Measurements from ENCODE around the gene MRPS15. TPM values are rescaled to one million over a fixed set of nuclear protein-coding genes. Genes with fewer than 3 reads are reported as not detected.

Gene MRPS15
- total and polyA plus RNA-seq, 2 of the 13 experiments (the other 11 are each of a cell fraction or from before 2014, with no cell fraction given), result 59.0 to 113 TPM

DNA sequence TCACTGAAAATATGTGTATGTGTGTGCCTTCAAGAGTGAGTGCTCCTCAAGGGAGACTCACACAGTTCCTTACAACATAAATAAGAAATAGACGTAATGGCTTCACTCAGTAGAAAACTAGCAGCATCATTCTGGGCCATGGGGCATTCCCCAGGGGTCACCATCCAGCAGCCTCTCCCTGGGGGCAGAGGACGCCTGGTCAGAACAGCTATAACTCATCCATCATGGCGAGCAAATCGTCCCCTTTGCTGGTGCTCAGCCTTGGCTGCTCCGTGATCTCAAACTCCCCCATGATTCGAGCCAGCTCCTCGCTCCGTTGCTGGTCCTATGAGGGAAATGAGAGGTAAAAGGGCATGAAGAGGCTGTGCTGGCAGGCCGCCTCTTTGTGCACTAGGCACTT lies 46.3 kb downstream of the MRPS15 start:
- H3K79me2 ChIP-seq (ENCODE audit: insufficient read depth, low read length), result no peaks in the 10 kb centered on the region
- POLR2A ChIA-PET, result interaction anchor here (1.7 kb wide), 1 partner anchor 17 kb away, joined by 5 read pairs; no protein-coding TSS in a partner anchor
- 89% methylated on average over 9 of the region's 9 CpGs for WGBS (ENCODE audit: low lambda C conversion rate)

More for the DNA sequence above, 46.3 kb downstream of the MRPS15 start:
- ATAC-seq, result no peak
- no peak for FAIRE-seq
- Histone ChIP-seq H3K4me2 (ENCODE audit: low read depth, low read length) (no peak overlapping the region), H3K27me3 (ENCODE audit: control insufficient read depth in 1 of 2, insufficient read depth in 2 of 2, low read length in 2 of 2) (no peaks in the 10 kb centered on the region), H3K4me3 (replicated peaks in 1 of 3; ENCODE audit: insufficient read depth in 1 of 3, low read depth in 2 of 3, low read length in 3 of 3) (no peak overlapping the region), H3K9ac (ENCODE audit: insufficient read depth, low read depth, low read length) (no peak overlapping the region), H2AFZ (ENCODE audit: low read length) (no peak overlapping the region), H3K9me3 (ENCODE audit: low read length) (no peaks in the 10 kb centered on the region), H3K36me3 (replicated peaks in 1 of 2; ENCODE audit: control insufficient read depth in 1 of 2, insufficient read depth in 2 of 2, low read length in 2 of 2) (no peaks in the 10 kb centered on the region; a peak in 1 of 5 replicates), H4K20me1 (ENCODE audit: insufficient read depth, low read length) (no peaks in the 10 kb centered on the region), H3K27ac (ENCODE audit: extremely low read length, insufficient read depth, low read length) (no peak overlapping the region), H3K4me1 (ENCODE audit: insufficient read depth, low read length) (peaks cover 13% of the 10 kb centered on the region)
- no peak for DNase-seq (ENCODE audit: low spot score)
- in situ Hi-C loops (cut with HindIII; ENCODE audit: extremely low pct_ligation_motif_present, low pct_unique_long_range_greater_than_20kb) (no loop called here), intact Hi-C loops (cut with micrococcal nuclease; ENCODE audit: unreplicated experiment) (no loop called here)
- TF ChIP-seq JUND (CRISPR knock-in tag; IDR thresholded peaks at IDR 0.05) (no peak), PRMT3 (CRISPR knock-in tag; IDR thresholded peaks at IDR 0.05; ENCODE audit: borderline replicate concordance, low read depth) (no peak), SIX4 (CRISPR knock-in tag; IDR thresholded peaks at IDR 0.05) (no peak), ZNF44 (CRISPR knock-in tag; IDR thresholded peaks at IDR 0.05) (no peak), FOXA1 (IDR thresholded peaks at IDR 0.05) (no peak), FOXA1 (CRISPR knock-in tag; IDR thresholded peaks at IDR 0.05) (no peak), ARID2 (CRISPR knock-in tag; IDR thresholded peaks at IDR 0.05; ENCODE audit: borderline replicate concordance) (no peak), SRSF9 (IDR thresholded peaks at IDR 0.05; ENCODE audit: borderline replicate concordance, insufficient read depth, low read depth, low read length, poor library complexity, severe bottlenecking) (no peak), NCOR1 (IDR thresholded peaks at IDR 0.05; ENCODE audit: borderline replicate concordance, low read length) (no peak), ZFP36L1 (CRISPR knock-in tag; IDR thresholded peaks at IDR 0.05) (no peak), ZNF34 (CRISPR knock-in tag; IDR thresholded peaks at IDR 0.05; ENCODE audit: borderline replicate concordance) (no peak)
- TF ChIP-seq, protein P1, sequence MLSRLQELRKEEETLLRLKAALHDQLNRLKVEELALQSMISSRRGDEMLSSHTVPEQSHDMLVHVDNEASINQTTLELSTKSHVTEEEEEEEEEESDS (CRISPR knock-in tag; IDR thresholded peaks at IDR 0.05; ENCODE audit: borderline replicate concordance), result no peak
- TF ChIP-seq, protein P2, sequence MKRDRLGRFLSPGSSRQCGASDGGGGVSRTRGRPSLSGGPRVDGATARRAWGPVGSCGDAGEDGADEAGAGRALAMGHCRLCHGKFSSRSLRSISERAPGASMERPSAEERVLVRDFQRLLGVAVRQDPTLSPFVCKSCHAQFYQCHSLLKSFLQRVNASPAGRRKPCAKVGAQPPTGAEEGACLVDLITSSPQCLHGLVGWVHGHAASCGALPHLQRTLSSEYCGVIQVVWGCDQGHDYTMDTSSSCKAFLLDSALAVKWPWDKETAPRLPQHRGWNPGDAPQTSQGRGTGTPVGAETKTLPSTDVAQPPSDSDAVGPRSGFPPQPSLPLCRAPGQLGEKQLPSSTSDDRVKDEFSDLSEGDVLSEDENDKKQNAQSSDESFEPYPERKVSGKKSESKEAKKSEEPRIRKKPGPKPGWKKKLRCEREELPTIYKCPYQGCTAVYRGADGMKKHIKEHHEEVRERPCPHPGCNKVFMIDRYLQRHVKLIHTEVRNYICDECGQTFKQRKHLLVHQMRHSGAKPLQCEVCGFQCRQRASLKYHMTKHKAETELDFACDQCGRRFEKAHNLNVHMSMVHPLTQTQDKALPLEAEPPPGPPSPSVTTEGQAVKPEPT (CRISPR knock-in tag; IDR thresholded peaks at IDR 0.05; ENCODE audit: low read depth), result no peak
- TF ChIP-seq, protein P3, sequence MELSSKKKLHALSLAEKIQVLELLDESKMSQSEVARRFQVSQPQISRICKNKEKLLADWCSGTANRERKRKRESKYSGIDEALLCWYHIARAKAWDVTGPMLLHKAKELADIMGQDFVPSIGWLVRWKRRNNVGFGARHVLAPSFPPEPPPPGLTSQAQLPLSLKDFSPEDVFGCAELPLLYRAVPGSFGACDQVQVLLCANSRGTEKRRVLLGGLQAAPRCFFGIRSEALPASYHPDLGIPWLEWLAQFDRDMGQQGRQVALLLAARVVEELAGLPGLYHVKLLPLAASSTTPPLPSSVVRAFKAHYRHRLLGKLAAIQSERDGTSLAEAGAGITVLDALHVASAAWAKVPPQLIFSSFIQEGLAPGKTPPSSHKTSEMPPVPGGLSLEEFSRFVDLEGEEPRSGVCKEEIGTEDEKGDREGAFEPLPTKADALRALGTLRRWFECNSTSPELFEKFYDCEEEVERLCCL (CRISPR knock-in tag; IDR thresholded peaks at IDR 0.05; ENCODE audit: borderline replicate concordance), result no peak
- TF ChIP-seq, protein P4, sequence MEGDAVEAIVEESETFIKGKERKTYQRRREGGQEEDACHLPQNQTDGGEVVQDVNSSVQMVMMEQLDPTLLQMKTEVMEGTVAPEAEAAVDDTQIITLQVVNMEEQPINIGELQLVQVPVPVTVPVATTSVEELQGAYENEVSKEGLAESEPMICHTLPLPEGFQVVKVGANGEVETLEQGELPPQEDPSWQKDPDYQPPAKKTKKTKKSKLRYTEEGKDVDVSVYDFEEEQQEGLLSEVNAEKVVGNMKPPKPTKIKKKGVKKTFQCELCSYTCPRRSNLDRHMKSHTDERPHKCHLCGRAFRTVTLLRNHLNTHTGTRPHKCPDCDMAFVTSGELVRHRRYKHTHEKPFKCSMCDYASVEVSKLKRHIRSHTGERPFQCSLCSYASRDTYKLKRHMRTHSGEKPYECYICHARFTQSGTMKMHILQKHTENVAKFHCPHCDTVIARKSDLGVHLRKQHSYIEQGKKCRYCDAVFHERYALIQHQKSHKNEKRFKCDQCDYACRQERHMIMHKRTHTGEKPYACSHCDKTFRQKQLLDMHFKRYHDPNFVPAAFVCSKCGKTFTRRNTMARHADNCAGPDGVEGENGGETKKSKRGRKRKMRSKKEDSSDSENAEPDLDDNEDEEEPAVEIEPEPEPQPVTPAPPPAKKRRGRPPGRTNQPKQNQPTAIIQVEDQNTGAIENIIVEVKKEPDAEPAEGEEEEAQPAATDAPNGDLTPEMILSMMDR (CRISPR knock-in tag; IDR thresholded peaks at IDR 0.05), result no peak
- BruUV-seq (replicated peaks), result no TSS peak
- CTCF ChIA-PET (ENCODE audit: low intra/inter-chr PET ratio, low total read pairs), result no interaction called here

Data from HepG2 (cell line).